Breast epithelium (tissue), 3 donors: ENCODE measurements around the gene IFITM10.

ENCODE experiments used
- POLR2AphosphoS5 ChIP-seq, 3 donors: sonication (generic); formaldehyde crosslinking; IDR thresholded peaks; one replicate each; pipeline ENCODE4 v1.6.1; 2017; ENCODE audit warnings: antibody characterized with exemption in 3 of 3
- TF ChIP-seq, protein P1 (sequence below), 3 donors: fragments of 450-650 bp; IDR thresholded peaks; one replicate each; pipeline ENCODE4 v1.5.1; 2016 to 2017; ENCODE audit warnings: antibody characterized with exemption in 3 of 3, mild to moderate bottlenecking in 3 of 3, moderate library complexity in 3 of 3

DNA sequence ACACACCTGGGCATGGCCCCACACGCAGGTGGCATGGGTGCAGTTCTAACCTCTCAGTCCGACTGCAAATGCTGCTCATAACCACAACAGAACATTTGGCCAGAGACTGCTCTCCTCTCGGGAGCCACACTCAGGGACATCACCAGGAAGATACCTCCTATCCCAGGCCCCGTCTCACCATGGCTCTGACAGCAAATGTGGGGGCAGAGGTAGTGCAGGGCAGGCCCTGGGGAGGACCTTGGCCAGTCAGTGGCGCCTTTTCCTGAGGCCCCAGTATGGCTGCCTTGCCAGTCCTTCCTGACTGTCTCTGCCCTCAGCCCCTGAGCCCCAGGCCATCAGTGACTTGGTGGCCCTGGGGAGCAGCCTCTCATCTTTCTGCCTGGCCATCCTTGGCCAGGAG, 50.6 kb downstream of the IFITM10 start:
- no peak for TF ChIP-seq POLR2AphosphoS5 (IDR thresholded peaks at IDR 0.05)
- TF ChIP-seq, protein P1, sequence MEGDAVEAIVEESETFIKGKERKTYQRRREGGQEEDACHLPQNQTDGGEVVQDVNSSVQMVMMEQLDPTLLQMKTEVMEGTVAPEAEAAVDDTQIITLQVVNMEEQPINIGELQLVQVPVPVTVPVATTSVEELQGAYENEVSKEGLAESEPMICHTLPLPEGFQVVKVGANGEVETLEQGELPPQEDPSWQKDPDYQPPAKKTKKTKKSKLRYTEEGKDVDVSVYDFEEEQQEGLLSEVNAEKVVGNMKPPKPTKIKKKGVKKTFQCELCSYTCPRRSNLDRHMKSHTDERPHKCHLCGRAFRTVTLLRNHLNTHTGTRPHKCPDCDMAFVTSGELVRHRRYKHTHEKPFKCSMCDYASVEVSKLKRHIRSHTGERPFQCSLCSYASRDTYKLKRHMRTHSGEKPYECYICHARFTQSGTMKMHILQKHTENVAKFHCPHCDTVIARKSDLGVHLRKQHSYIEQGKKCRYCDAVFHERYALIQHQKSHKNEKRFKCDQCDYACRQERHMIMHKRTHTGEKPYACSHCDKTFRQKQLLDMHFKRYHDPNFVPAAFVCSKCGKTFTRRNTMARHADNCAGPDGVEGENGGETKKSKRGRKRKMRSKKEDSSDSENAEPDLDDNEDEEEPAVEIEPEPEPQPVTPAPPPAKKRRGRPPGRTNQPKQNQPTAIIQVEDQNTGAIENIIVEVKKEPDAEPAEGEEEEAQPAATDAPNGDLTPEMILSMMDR (IDR thresholded peaks at IDR 0.05) = no peak
